Mesothelial cell of epicardium (in vitro differentiated cells): ENCODE results near the gene IFNA7. TPM values are rescaled to one million over a fixed set of nuclear protein-coding genes. Genes with fewer than 3 reads are reported as not detected.
A peak's percentile ranks its signal among the peaks of the same experiment; 100 is the strongest.
"Not testable (repeated sequence)": the region's sequence is repeated elsewhere in the genome, so short reads cannot be mapped to it uniquely, and the experiment has no call there.

Experiments used
- DNase-seq, 2 experiments: peaks; one replicate each; pipeline ENCODE4 v3.0.0; 2021; ENCODE audit warnings: low spot score in 2 of 2; ENCODE audit not compliant: unreplicated experiment in 2 of 2
- H3K27ac Mint-ChIP-seq: 2 replicates; pipeline ENCODE4 v1.8.0; 2021; ENCODE audit warnings: mixed read lengths
- H3K27me3 Mint-ChIP-seq: 2 replicates; pipeline ENCODE4 v1.8.0; 2021; ENCODE audit warnings: low read depth, mixed read lengths
- H3K36me3 Mint-ChIP-seq: 2 replicates; pipeline ENCODE4 v1.8.0; 2021; ENCODE audit warnings: mixed read lengths
- H3K4me1 Mint-ChIP-seq: 2 replicates; pipeline ENCODE4 v1.8.0; 2021; ENCODE audit warnings: mixed read lengths
- H3K4me3 Mint-ChIP-seq: 2 replicates; pipeline ENCODE4 v1.8.0; 2021; ENCODE audit warnings: mild to moderate bottlenecking, moderate library complexity, mixed read lengths
- H3K9me3 Mint-ChIP-seq: 2 replicates; pipeline ENCODE4 v1.8.0; 2021; ENCODE audit warnings: mixed read lengths
- CTCF ChIP-seq: fragments of 200-600 bp; sonication (generic); IDR thresholded peaks from one replicate; pipeline ENCODE4 v1.5.0; 2021; ENCODE audit warnings: antibody characterized with exemption; ENCODE audit not compliant: unreplicated experiment
- total RNA-seq: library from RNA; stranded (reverse); gene quantifications from 3 replicates; pipeline ENCODE4 v1.2.1, GENCODE V29; 2021

The IFNA7 gene
- total RNA-seq, 1 donor from 2014 or later = not detected

GRCh38 chr9:21234153-21234687, 32.2 kb upstream of the IFNA7 start:
- TF ChIP-seq CTCF = no peak
- Mint-ChIP-seq H3K4me3 (no peak overlapping the region), H3K27ac (no peak overlapping the region), H3K27me3 (peaks cover 24% of the 10 kb centered on the region), H3K9me3 (no peaks in the 10 kb centered on the region), H3K36me3 (no peaks in the 10 kb centered on the region), H3K4me1 (peaks cover 1% of the 10 kb centered on the region)
- peak in 1 of 2 experiments; percentile 28 for DNase-seq

GRCh38 chr9:21233258-21233657, 31.3 kb upstream of the IFNA7 start:
- DNase-seq = no peak
- Mint-ChIP-seq H3K27me3 (peaks cover 19% of the 10 kb centered on the region), H3K27ac (no peak overlapping the region), H3K4me1 (peaks cover 1% of the 10 kb centered on the region), H3K9me3 (no peaks in the 10 kb centered on the region), H3K4me3 (no peak overlapping the region), H3K36me3 (no peaks in the 10 kb centered on the region)
- TF ChIP-seq CTCF = no peak

GRCh38 chr9:21228122-21228521, 26.1 kb upstream of the IFNA7 start, which contains the start of gene IFNA17:
Gene IFNA17, minus strand, starts transcription at chr9:21228222. Its CDS starts 49 bp downstream, at chr9:21228173.
- no peak for DNase-seq
- Mint-ChIP-seq H3K9me3 (no peaks in the 10 kb centered on the region), H3K27ac (no peak within 1 kb of the TSS), H3K4me1 (no peaks in the 10 kb centered on the region), H3K36me3 (no peaks in the 10 kb centered on the region), H3K4me3 (no peak within 1 kb of the TSS), H3K27me3 (peaks cover 14% of the 10 kb centered on the region)
- TF ChIP-seq CTCF = no peak

- H3K4me3 Mint-ChIP-seq, H3K36me3 Mint-ChIP-seq, H3K27ac Mint-ChIP-seq, DNase-seq, H3K4me1 Mint-ChIP-seq, H3K9me3 Mint-ChIP-seq: not testable (repeated sequence)
- H3K27me3 Mint-ChIP-seq = peaks cover 36% of the 10 kb centered on the region
These were observed 15.2 kb upstream of the IFNA7 start, which contains the start of gene IFNA16 for GRCh38 chr9:21217211-21217610. Gene IFNA16, minus strand, starts transcription at chr9:21217311. Its CDS starts 6 bp downstream, at chr9:21217305.

- DNase-seq, H3K36me3 Mint-ChIP-seq, H3K9me3 Mint-ChIP-seq, H3K27ac Mint-ChIP-seq, H3K4me3 Mint-ChIP-seq, H3K4me1 Mint-ChIP-seq: not testable (repeated sequence)
- H3K27me3 Mint-ChIP-seq = peaks cover 21% of the 10 kb centered on the region
These were observed 11.7 kb upstream of the IFNA7 start for GRCh38 chr9:21213411-21214326.

- not testable (repeated sequence) for H3K4me3 Mint-ChIP-seq, H3K36me3 Mint-ChIP-seq, H3K9me3 Mint-ChIP-seq, H3K27ac Mint-ChIP-seq, H3K4me1 Mint-ChIP-seq
- peak in 1 of 2 experiments; percentile 25 for DNase-seq
- peaks cover 15% of the 10 kb centered on the region for H3K27me3 Mint-ChIP-seq
These were observed 10.2 kb upstream of the IFNA7 start for GRCh38 chr9:21212160-21212559.

GRCh38 chr9:21210782-21211181, 8.8 kb upstream of the IFNA7 start:
- H3K9me3 Mint-ChIP-seq, H3K36me3 Mint-ChIP-seq, H3K27ac Mint-ChIP-seq, H3K4me3 Mint-ChIP-seq, H3K4me1 Mint-ChIP-seq, DNase-seq: not testable (repeated sequence)
- peaks cover 16% of the 10 kb centered on the region for H3K27me3 Mint-ChIP-seq
